Smooth muscle cell (in vitro differentiated cells): ENCODE measurements around the gene BMP7. TPM values are rescaled to one million over a fixed set of nuclear protein-coding genes. Genes with fewer than 3 reads are reported as not detected.

ENCODE experiments used
- DNase-seq: peaks from one replicate; lab custom pipeline; 2025; ENCODE audit not compliant: unreplicated experiment; lab: John Stamatoyannopoulos, UW
- H2AFZ ChIP-seq: fragments of 200-600 bp; sonication (generic); 2 replicates; pipeline ENCODE4 v1.6.0; 2016; ENCODE audit warnings: antibody characterized with exemption, low read depth, mild to moderate bottlenecking
- H3F3A ChIP-seq: fragments of 200-600 bp; sonication (generic); 2 replicates; pipeline ENCODE4 v1.6.0; 2017; ENCODE audit warnings: antibody characterized with exemption, low read depth
- H3K27ac ChIP-seq: fragments of 200-600 bp; sonication (generic); 2 replicates; pipeline ENCODE4 v1.5.1; 2016; ENCODE audit warnings: low read depth, mild to moderate bottlenecking
- H3K27me3 ChIP-seq: fragments of 200-600 bp; sonication (generic); 2 replicates; pipeline ENCODE4 v1.6.1; 2016; ENCODE audit warnings: low read depth, mild to moderate bottlenecking
- H3K36me3 ChIP-seq: fragments of 200-600 bp; sonication (generic); 2 replicates; pipeline ENCODE4 v1.5.1; 2016; ENCODE audit warnings: low read depth
- H3K4me1 ChIP-seq: fragments of 200-600 bp; sonication (generic); 2 replicates; pipeline ENCODE4 v1.5.1; 2016; ENCODE audit warnings: low read depth
- H3K4me2 ChIP-seq: fragments of 200-600 bp; sonication (generic); 2 replicates; pipeline ENCODE4 v1.6.0; 2016; ENCODE audit warnings: mild to moderate bottlenecking
- H3K4me3 ChIP-seq: fragments of 200-600 bp; sonication (generic); 2 replicates; pipeline ENCODE4 v1.5.1; 2016; ENCODE audit warnings: mild to moderate bottlenecking
- H3K79me2 ChIP-seq: fragments of 200-600 bp; sonication (generic); 2 replicates; pipeline ENCODE4 v1.6.0; 2016; ENCODE audit warnings: low read depth, mild to moderate bottlenecking
- H3K9ac ChIP-seq: fragments of 200-600 bp; sonication (generic); 2 replicates; pipeline ENCODE4 v1.6.0; 2016; ENCODE audit warnings: low read depth
- H3K9me3 ChIP-seq: fragments of 200-600 bp; sonication (generic); replicated peaks from 2 replicates; pipeline ENCODE4 v1.5.1; 2016; ENCODE audit warnings: low read depth
- H4K20me1 ChIP-seq: fragments of 200-600 bp; sonication (generic); 2 replicates; pipeline ENCODE4 v1.6.0; 2016; ENCODE audit warnings: low read depth
- WGBS: methylation state at CpG from one replicate; pipeline ENCODE4 v1.1.7; 2016; ENCODE audit warnings: low lambda C conversion rate; 5-methylcytosine and 5-hydroxymethylcytosine counted together
- polyA plus RNA-seq: library from polyadenylated mRNA; unstranded; fragments of >200 nt; fragmentation: Nextera tagmentation; extraction: Ambion mirVana; gene quantifications from 2 replicates; pipeline ENCODE4 v1.2.1, GENCODE V29; 2016
- total RNA-seq: library from RNA; depleted of rRNA; stranded (reverse); fragments of >200 nt; gene quantifications from 2 replicates; pipeline ENCODE4 v1.2.3, GENCODE V29; 2014
- TF ChIP-seq, protein P1 (sequence below): fragments of 200-600 bp; sonication (generic); IDR thresholded peaks from 2 replicates; pipeline ENCODE4 v1.5.1; 2017; ENCODE audit warnings: borderline replicate concordance, mild to moderate bottlenecking, antibody characterized with exemption; ENCODE audit not compliant: insufficient read depth, poor library complexity, severe bottlenecking

The BMP7 gene
- total and polyA plus RNA-seq, 2 experiments from 2014 or later = 18.1 to 28.3 TPM

DNA sequence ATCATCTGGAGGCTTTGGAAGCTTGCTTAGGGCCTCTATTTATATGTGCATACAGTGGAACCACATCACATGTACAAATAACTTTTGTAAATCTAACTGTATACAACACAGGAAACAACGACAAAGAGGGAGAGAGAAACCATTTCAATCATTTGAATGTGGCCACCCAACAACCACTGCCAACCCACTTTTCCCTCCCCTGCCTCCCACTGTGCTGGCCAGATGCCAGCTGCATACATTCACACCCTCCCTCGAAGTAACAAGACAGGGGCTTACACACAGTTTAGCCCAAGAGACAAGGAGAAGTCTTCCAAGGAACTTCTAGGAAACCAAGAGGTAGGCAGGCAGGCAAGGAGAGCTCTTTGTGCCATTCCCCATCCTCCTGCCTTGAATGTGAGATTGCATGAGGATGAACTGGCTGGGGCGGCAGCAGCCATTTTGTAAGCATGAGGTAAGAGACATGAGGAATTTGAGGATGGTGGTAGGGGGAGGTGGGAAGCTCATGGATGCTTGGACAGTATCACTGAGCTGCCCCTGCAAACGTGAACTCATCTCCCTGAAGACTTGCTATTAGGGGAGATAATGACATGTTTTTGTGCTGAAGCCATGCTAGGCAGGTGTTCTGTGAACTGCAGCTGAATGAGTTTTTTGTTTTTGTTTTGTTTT lies 18.2 kb downstream of the BMP7 start:
- no peak overlapping the region for H3K27ac ChIP-seq
- no peak overlapping the region for H2AFZ ChIP-seq
- peaks cover 52% of the 10 kb centered on the region for H3K79me2 ChIP-seq
- H3F3A ChIP-seq = peaks cover 15% of the 10 kb centered on the region
- no peaks in the 10 kb centered on the region for H3K27me3 ChIP-seq
- H3K4me2 ChIP-seq = no peak overlapping the region
- WGBS = 71% methylated on average over 4 of the region's 4 CpGs
- H3K4me1 ChIP-seq = peaks cover 12% of the 10 kb centered on the region
- H3K36me3 ChIP-seq = no peaks in the 10 kb centered on the region
- DNase-seq = no peak
- TF ChIP-seq, protein P1, sequence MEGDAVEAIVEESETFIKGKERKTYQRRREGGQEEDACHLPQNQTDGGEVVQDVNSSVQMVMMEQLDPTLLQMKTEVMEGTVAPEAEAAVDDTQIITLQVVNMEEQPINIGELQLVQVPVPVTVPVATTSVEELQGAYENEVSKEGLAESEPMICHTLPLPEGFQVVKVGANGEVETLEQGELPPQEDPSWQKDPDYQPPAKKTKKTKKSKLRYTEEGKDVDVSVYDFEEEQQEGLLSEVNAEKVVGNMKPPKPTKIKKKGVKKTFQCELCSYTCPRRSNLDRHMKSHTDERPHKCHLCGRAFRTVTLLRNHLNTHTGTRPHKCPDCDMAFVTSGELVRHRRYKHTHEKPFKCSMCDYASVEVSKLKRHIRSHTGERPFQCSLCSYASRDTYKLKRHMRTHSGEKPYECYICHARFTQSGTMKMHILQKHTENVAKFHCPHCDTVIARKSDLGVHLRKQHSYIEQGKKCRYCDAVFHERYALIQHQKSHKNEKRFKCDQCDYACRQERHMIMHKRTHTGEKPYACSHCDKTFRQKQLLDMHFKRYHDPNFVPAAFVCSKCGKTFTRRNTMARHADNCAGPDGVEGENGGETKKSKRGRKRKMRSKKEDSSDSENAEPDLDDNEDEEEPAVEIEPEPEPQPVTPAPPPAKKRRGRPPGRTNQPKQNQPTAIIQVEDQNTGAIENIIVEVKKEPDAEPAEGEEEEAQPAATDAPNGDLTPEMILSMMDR = no peak
- no peak overlapping the region for H3K4me3 ChIP-seq
- H3K9ac ChIP-seq = no peak overlapping the region
- no peaks in the 10 kb centered on the region for H4K20me1 ChIP-seq
- H3K9me3 ChIP-seq = no peaks in the 10 kb centered on the region

DNA sequence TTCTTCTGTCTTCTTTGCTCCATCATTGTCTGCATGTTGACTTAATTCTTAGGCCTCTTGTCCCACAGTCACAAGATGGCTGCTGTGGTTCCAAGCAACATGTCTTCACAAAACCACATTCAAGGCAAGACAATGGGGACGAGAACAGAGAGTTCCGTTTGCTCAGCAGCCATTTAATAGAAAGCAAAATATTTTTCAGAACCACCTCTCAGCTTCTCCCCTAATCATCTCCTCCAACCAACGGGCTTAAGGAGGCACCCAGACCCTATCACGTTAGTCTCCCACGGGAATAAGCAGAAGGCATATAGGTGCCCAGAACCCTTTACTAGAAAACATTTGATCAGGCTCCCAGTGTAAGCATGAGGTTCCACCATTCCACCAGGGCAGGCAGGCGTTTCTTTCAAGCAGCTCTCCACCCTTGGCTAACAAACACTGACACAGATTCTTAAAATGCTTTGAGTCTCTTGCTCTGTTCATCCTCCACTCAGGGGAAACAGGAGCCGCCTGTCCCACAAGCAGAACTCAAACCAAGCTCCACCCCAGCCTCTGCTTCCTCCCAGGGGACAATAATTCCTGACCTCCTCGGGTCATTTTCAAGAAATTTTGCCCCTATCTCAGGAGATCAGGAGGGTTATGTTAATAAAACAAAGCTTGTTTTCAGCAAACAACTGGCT lies 19.0 kb downstream of the BMP7 start:
- H3K4me3 ChIP-seq = no peak overlapping the region
- H3F3A ChIP-seq = peaks cover 15% of the 10 kb centered on the region
- H3K9me3 ChIP-seq = no peaks in the 10 kb centered on the region
- H3K36me3 ChIP-seq = no peaks in the 10 kb centered on the region
- H3K4me1 ChIP-seq = peaks cover 12% of the 10 kb centered on the region
- 77% methylated on average over 8 of the region's 8 CpGs for WGBS
- no peaks in the 10 kb centered on the region for H4K20me1 ChIP-seq
- no peaks in the 10 kb centered on the region for H3K27me3 ChIP-seq
- peaks cover 56% of the 10 kb centered on the region for H3K79me2 ChIP-seq
- H3K9ac ChIP-seq = no peak overlapping the region
- H2AFZ ChIP-seq = no peak overlapping the region
- no peak for DNase-seq
- H3K4me2 ChIP-seq = no peak overlapping the region
- TF ChIP-seq, protein P1 = no peak
- no peak overlapping the region for H3K27ac ChIP-seq

DNA sequence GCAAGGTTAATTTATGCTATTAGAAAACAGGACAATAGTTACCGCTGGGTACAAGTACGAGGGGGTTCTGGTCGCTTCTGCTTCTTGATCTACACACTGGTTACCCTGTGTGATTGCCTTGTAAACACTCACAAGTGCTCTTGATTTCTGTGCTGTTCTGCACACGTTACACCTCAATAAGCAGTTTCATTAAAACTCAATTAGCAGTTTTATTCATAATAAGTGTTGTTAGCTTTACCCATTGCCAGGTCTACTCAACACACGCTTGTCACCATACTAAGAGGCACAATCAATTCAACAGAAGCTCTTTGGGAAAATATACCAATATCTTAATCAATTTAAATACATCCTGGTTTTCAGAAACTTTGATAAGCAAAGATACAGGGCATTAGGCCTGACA lies 20.4 kb downstream of the BMP7 start:
- H3K4me3 ChIP-seq = no peak overlapping the region
- H3K9me3 ChIP-seq = no peaks in the 10 kb centered on the region
- DNase-seq = no peak
- no peak overlapping the region for H2AFZ ChIP-seq
- no peak overlapping the region for H3K9ac ChIP-seq
- peaks cover 64% of the 10 kb centered on the region for H3K79me2 ChIP-seq
- no peak overlapping the region for H3K27ac ChIP-seq
- H3K27me3 ChIP-seq = no peaks in the 10 kb centered on the region
- peaks cover 3% of the 10 kb centered on the region for H3K4me1 ChIP-seq
- H3K36me3 ChIP-seq = no peaks in the 10 kb centered on the region
- TF ChIP-seq, protein P1 = no peak
- no peak overlapping the region for H3K4me2 ChIP-seq
- no peaks in the 10 kb centered on the region for H4K20me1 ChIP-seq
- WGBS = 97% methylated on average over 5 of the region's 5 CpGs
- peaks cover 6% of the 10 kb centered on the region for H3F3A ChIP-seq
